ENCODE results near the gene COQ6.

GRCh38 chr14:73943083-73943482 lies 7.0 kb upstream of the COQ6 start:
- no peak for TF ChIP-seq CTCF (IDR thresholded peaks at IDR 0.05; ENCODE audit: low read depth, low read length)
- no peak for TF ChIP-seq EZH2phosphoT487 (IDR thresholded peaks at IDR 0.05; ENCODE audit: low read depth)
